Left forelimb (tissue), 1 donor: Measurements from ENCODE around the gene EHMT1.

ENCODE experiments used
- DNase-seq: peaks from one replicate; pipeline ENCODE4 v3.0.0-alpha.2; 2018; ENCODE audit warnings: low spot score

The EHMT1 gene

GRCh38 chr9:137829260-137829996 is 210.6 kb downstream of the EHMT1 start:
- DNase-seq = no peak

- no peak for DNase-seq
Measured at GRCh38 chr9:137832191-137832700, 213.4 kb downstream of the EHMT1 start.

- DNase-seq = no peak
Measured at GRCh38 chr9:137832830-137833590, 214.2 kb downstream of the EHMT1 start.

- DNase-seq = no peak
Measured at GRCh38 chr9:137833721-137834613, 215.2 kb downstream of the EHMT1 start.

GRCh38 chr9:137834846-137835546 is 216.2 kb downstream of the EHMT1 start:
- no peak for DNase-seq

- no peak for DNase-seq
Measured at GRCh38 chr9:137836151-137836830, 217.5 kb downstream of the EHMT1 start.

GRCh38 chr9:137836831-137837241 is 218.0 kb downstream of the EHMT1 start:
- DNase-seq = no peak

GRCh38 chr9:137837345-137838278 is 218.8 kb downstream of the EHMT1 start:
- DNase-seq = no peak

GRCh38 chr9:137838576-137838975 is 219.8 kb downstream of the EHMT1 start:
- DNase-seq = no peak

- DNase-seq = no peak
Measured at GRCh38 chr9:137843355-137843754, 224.6 kb downstream of the EHMT1 start.

GRCh38 chr9:137851516-137852267 is 232.9 kb downstream of the EHMT1 start:
- DNase-seq = no peak

GRCh38 chr9:137853392-137853995 is 234.7 kb downstream of the EHMT1 start:
- DNase-seq = no peak

- DNase-seq = no peak
Measured at GRCh38 chr9:137860361-137860760, 241.6 kb downstream of the EHMT1 start.

- DNase-seq = no peak
Measured at GRCh38 chr9:137865581-137866145, 246.9 kb downstream of the EHMT1 start.

- DNase-seq = no peak
Measured at GRCh38 chr9:137866226-137867141, 247.7 kb downstream of the EHMT1 start.

GRCh38 chr9:137870432-137870831 is 251.6 kb downstream of the EHMT1 start:
- DNase-seq = no peak

GRCh38 chr9:137872296-137872695 is 253.5 kb downstream of the EHMT1 start:
- no peak for DNase-seq
